GM21390 (cell line): Measurements from ENCODE around the gene ZHX3.

Experiments
- ATAC-seq: cut with Tn5 transposase; IDR thresholded peaks from one replicate; pipeline ENCODE4 v1.9.1; 2021; ENCODE audit not compliant: unreplicated experiment

The ZHX3 gene

GRCh38 chr20:41317546-41318270 lies at the start of gene ZHX3:
Gene ZHX3 (minus strand): TSS chr20:41317731. CDS start chr20:41204916, 112,815 bp downstream.
- ATAC-seq, result peak; percentile 97

- ATAC-seq, result no peak
These were observed 49.8 kb upstream of the ZHX3 start for GRCh38 chr20:41367393-41367695.

GRCh38 chr20:41366546-41367392 lies 49.2 kb upstream of the ZHX3 start, which contains the start of gene EMILIN3:
Gene EMILIN3 (minus strand): TSS chr20:41366818. CDS start chr20:41366634, 184 bp downstream.
- no peak for ATAC-seq

GRCh38 chr20:41365777-41366545 lies 48.4 kb upstream of the ZHX3 start:
- ATAC-seq, result no peak

- ATAC-seq, result no peak
These were observed 47.6 kb upstream of the ZHX3 start for GRCh38 chr20:41364967-41365765.

GRCh38 chr20:41364236-41364855 lies 46.8 kb upstream of the ZHX3 start:
- ATAC-seq, result no peak

- no peak for ATAC-seq
These were observed 46.1 kb upstream of the ZHX3 start for GRCh38 chr20:41363601-41364000.

- no peak for ATAC-seq
These were observed 45.2 kb upstream of the ZHX3 start for GRCh38 chr20:41362748-41363140.

GRCh38 chr20:41361757-41362747 lies 44.5 kb upstream of the ZHX3 start:
- ATAC-seq, result no peak

GRCh38 chr20:41360831-41361756 lies 43.6 kb upstream of the ZHX3 start:
- no peak for ATAC-seq

- ATAC-seq, result no peak
These were observed 42.0 kb upstream of the ZHX3 start for GRCh38 chr20:41359541-41360011.

GRCh38 chr20:41358717-41359116 lies 41.2 kb upstream of the ZHX3 start:
- ATAC-seq, result no peak

GRCh38 chr20:41358230-41358629 lies 40.7 kb upstream of the ZHX3 start:
- no peak for ATAC-seq

GRCh38 chr20:41357424-41358163 lies 40.1 kb upstream of the ZHX3 start:
- no peak for ATAC-seq

- no peak for ATAC-seq
These were observed 39.4 kb upstream of the ZHX3 start for GRCh38 chr20:41356951-41357350.

- no peak for ATAC-seq
These were observed 38.2 kb upstream of the ZHX3 start for GRCh38 chr20:41355598-41356203.

GRCh38 chr20:41355192-41355591 lies 37.7 kb upstream of the ZHX3 start:
- ATAC-seq, result no peak
